SK-N-SH treated with all-trans-retinoic acid at 6 μM for 48 hours (cell line): ENCODE results near the gene LILRA6.
"Not testable (repeated sequence)": the region's sequence is repeated elsewhere in the genome, so short reads cannot be mapped to it uniquely, and the experiment has no call there.

Experiments used
- ATAC-seq: fragments of 200-7000 bp; cut with Tn5 transposase; 3 replicates; pipeline ENCODE4 v1.9.1; 2020; ENCODE audit warnings: mild to moderate bottlenecking, moderate library complexity
- ARNTL ChIP-seq: fragments of 450-650 bp; formaldehyde crosslinking; IDR thresholded peaks from 2 replicates; pipeline ENCODE4 v1.5.0; 2020; ENCODE audit warnings: low read depth, mild to moderate bottlenecking, moderate library complexity, borderline replicate concordance
- BACH2 ChIP-seq: fragments of 250-450 bp; sonication (Bioruptor Pico); IDR thresholded peaks from 2 replicates; pipeline ENCODE4 v1.9.0; 2021; ENCODE audit warnings: mild to moderate bottlenecking, borderline replicate concordance
- CSDC2 ChIP-seq: fragments of 250-450 bp; sonication (Bioruptor Pico); IDR thresholded peaks from 2 replicates; pipeline ENCODE4 v1.5.0; 2020; ENCODE audit warnings: mild to moderate bottlenecking, moderate library complexity
- ESRRG ChIP-seq: fragments of 250-450 bp; sonication (Bioruptor Pico); IDR thresholded peaks from 2 replicates; pipeline ENCODE4 v1.6.1; 2021; ENCODE audit warnings: mild to moderate bottlenecking
- GLIS3 ChIP-seq: fragments of 250-450 bp; sonication (Bioruptor Pico); IDR thresholded peaks from 2 replicates; pipeline ENCODE4 v1.5.0; 2020; ENCODE audit warnings: mild to moderate bottlenecking, moderate library complexity
- ISL1 ChIP-seq: fragments of 250-450 bp; sonication (Bioruptor Pico); IDR thresholded peaks from 2 replicates; pipeline ENCODE4 v2.1.2; 2022; ENCODE audit warnings: mild to moderate bottlenecking, moderate library complexity
- OSR1 ChIP-seq: fragments of 250-450 bp; sonication (Bioruptor Pico); IDR thresholded peaks from 2 replicates; pipeline ENCODE4 v1.8.0; 2022; ENCODE audit warnings: moderate library complexity, mild to moderate bottlenecking, inconsistent platforms
- PPARA ChIP-seq: fragments of 250-450 bp; sonication (Bioruptor Pico); IDR thresholded peaks from 2 replicates; pipeline ENCODE4 v1.5.0; 2020; ENCODE audit warnings: mild to moderate bottlenecking, borderline replicate concordance
- RARB ChIP-seq: fragments of 250-450 bp; sonication (Bioruptor Pico); IDR thresholded peaks from 2 replicates; pipeline ENCODE4 v1.8.0; 2021; ENCODE audit warnings: mild to moderate bottlenecking, moderate library complexity
- SNAI2 ChIP-seq: fragments of 250-450 bp; sonication (Bioruptor Pico); IDR thresholded peaks from 2 replicates; pipeline ENCODE4 v1.5.0; 2020; ENCODE audit warnings: mild to moderate bottlenecking, moderate library complexity
- TCF4 ChIP-seq: fragments of 250-450 bp; sonication (Bioruptor Pico); IDR thresholded peaks from 2 replicates; pipeline ENCODE4 v1.8.0; 2021; ENCODE audit warnings: mild to moderate bottlenecking, moderate library complexity, borderline replicate concordance
- TOX ChIP-seq: fragments of 250-450 bp; sonication (Bioruptor Pico); IDR thresholded peaks from 2 replicates; pipeline ENCODE4 v1.8.0; 2021; ENCODE audit warnings: mild to moderate bottlenecking, moderate library complexity, borderline replicate concordance
- ZC3H10 ChIP-seq: fragments of 250-450 bp; sonication (Bioruptor Pico); IDR thresholded peaks from 2 replicates; pipeline ENCODE4 v1.5.1; 2021; ENCODE audit warnings: mild to moderate bottlenecking, moderate library complexity
- ZFP3 ChIP-seq: fragments of 250-450 bp; sonication (Bioruptor Pico); IDR thresholded peaks from 2 replicates; pipeline ENCODE4 v1.5.0; 2020; ENCODE audit warnings: mild to moderate bottlenecking, moderate library complexity
- ZFP30 ChIP-seq: fragments of 450-650 bp; formaldehyde crosslinking; IDR thresholded peaks from 2 replicates; pipeline ENCODE4 v1.5.0; 2022; ENCODE audit warnings: mild to moderate bottlenecking, moderate library complexity
- ZNF565 ChIP-seq: fragments of 450-650 bp; formaldehyde crosslinking; conservative IDR thresholded peaks from 2 replicates; pipeline ENCODE4 v1.5.0; 2020; ENCODE audit warnings: low read depth, mild to moderate bottlenecking, moderate library complexity
- ZNF70 ChIP-seq: fragments of 450-650 bp; formaldehyde crosslinking; IDR thresholded peaks from 2 replicates; pipeline ENCODE4 v1.5.0; 2020; ENCODE audit warnings: mild to moderate bottlenecking, moderate library complexity
- ZNF8 ChIP-seq: fragments of 450-650 bp; formaldehyde crosslinking; IDR thresholded peaks from 2 replicates; pipeline ENCODE4 v1.5.0; 2020; ENCODE audit warnings: mild to moderate bottlenecking, moderate library complexity
- TF ChIP-seq, protein P1 (sequence below): fragments of 250-450 bp; sonication (Bioruptor Pico); IDR thresholded peaks from 2 replicates; pipeline ENCODE4 v1.5.1; 2020; ENCODE audit warnings: low read depth, mild to moderate bottlenecking, moderate library complexity
- TF ChIP-seq, protein P2 (sequence below): fragments of 250-450 bp; sonication (Bioruptor Pico); IDR thresholded peaks from 2 replicates; pipeline ENCODE4 v1.5.1; 2021; ENCODE audit warnings: mild to moderate bottlenecking, moderate library complexity
- TF ChIP-seq, protein P3 (sequence below): fragments of 250-450 bp; sonication (Bioruptor Pico); IDR thresholded peaks from 2 replicates; pipeline ENCODE4 v1.5.0; 2020; ENCODE audit warnings: mild to moderate bottlenecking, moderate library complexity
- TF ChIP-seq, protein P4 (sequence below): fragments of 250-450 bp; sonication (Bioruptor Pico); IDR thresholded peaks from 2 replicates; pipeline ENCODE4 v1.8.0; 2020; ENCODE audit warnings: mild to moderate bottlenecking, moderate library complexity, borderline replicate concordance

LILRA6 gene

DNA sequence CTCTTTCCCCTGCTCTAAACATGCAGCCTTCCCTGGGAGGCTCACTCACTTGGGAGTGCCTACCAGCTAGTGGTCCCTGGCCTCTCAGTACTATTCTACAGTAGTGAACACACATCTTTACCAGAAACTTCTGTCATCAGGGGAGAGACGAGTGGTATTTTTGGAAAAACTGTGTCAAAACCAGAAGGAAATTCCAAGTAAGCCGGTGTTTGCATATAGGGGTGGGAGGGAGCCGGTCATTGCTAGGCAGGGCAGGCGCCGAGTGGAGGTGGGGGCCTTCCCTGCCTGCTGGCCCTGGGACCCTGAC is 35.0 kb downstream of the LILRA6 start:
- no peak for ATAC-seq
- TF ChIP-seq ZNF565 (CRISPR knock-in tag): no peak
- no peak for TF ChIP-seq ZNF70 (CRISPR knock-in tag)
- TF ChIP-seq ARNTL (CRISPR knock-in tag): no peak
- no peak for TF ChIP-seq BACH2 (CRISPR knock-in tag)
- no peak for TF ChIP-seq TOX
- TF ChIP-seq, protein P1, sequence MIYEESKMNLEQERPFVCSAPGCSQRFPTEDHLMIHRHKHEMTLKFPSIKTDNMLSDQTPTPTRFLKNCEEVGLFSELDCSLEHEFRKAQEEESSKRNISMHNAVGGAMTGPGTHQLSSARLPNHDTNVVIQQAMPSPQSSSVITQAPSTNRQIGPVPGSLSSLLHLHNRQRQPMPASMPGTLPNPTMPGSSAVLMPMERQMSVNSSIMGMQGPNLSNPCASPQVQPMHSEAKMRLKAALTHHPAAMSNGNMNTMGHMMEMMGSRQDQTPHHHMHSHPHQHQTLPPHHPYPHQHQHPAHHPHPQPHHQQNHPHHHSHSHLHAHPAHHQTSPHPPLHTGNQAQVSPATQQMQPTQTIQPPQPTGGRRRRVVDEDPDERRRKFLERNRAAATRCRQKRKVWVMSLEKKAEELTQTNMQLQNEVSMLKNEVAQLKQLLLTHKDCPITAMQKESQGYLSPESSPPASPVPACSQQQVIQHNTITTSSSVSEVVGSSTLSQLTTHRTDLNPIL: no peak
- TF ChIP-seq SNAI2 (CRISPR knock-in tag): no peak
- no peak for TF ChIP-seq ESRRG
- no peak for TF ChIP-seq GLIS3 (CRISPR knock-in tag)
- no peak for TF ChIP-seq ZFP30 (CRISPR knock-in tag)
- no peak for TF ChIP-seq OSR1 (CRISPR knock-in tag)
- TF ChIP-seq CSDC2 (CRISPR knock-in tag): no peak
- TF ChIP-seq, protein P2, sequence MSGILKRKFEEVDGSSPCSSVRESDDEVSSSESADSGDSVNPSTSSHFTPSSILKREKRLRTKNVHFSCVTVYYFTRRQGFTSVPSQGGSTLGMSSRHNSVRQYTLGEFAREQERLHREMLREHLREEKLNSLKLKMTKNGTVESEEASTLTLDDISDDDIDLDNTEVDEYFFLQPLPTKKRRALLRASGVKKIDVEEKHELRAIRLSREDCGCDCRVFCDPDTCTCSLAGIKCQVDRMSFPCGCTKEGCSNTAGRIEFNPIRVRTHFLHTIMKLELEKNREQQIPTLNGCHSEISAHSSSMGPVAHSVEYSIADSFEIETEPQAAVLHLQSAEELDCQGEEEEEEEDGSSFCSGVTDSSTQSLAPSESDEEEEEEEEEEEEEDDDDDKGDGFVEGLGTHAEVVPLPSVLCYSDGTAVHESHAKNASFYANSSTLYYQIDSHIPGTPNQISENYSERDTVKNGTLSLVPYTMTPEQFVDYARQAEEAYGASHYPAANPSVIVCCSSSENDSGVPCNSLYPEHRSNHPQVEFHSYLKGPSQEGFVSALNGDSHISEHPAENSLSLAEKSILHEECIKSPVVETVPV (CRISPR knock-in tag): no peak
- TF ChIP-seq, protein P3, sequence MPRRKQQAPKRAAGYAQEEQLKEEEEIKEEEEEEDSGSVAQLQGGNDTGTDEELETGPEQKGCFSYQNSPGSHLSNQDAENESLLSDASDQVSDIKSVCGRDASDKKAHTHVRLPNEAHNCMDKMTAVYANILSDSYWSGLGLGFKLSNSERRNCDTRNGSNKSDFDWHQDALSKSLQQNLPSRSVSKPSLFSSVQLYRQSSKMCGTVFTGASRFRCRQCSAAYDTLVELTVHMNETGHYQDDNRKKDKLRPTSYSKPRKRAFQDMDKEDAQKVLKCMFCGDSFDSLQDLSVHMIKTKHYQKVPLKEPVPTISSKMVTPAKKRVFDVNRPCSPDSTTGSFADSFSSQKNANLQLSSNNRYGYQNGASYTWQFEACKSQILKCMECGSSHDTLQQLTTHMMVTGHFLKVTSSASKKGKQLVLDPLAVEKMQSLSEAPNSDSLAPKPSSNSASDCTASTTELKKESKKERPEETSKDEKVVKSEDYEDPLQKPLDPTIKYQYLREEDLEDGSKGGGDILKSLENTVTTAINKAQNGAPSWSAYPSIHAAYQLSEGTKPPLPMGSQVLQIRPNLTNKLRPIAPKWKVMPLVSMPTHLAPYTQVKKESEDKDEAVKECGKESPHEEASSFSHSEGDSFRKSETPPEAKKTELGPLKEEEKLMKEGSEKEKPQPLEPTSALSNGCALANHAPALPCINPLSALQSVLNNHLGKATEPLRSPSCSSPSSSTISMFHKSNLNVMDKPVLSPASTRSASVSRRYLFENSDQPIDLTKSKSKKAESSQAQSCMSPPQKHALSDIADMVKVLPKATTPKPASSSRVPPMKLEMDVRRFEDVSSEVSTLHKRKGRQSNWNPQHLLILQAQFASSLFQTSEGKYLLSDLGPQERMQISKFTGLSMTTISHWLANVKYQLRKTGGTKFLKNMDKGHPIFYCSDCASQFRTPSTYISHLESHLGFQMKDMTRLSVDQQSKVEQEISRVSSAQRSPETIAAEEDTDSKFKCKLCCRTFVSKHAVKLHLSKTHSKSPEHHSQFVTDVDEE (CRISPR knock-in tag): no peak
- no peak for TF ChIP-seq ZC3H10
- TF ChIP-seq, protein P4, sequence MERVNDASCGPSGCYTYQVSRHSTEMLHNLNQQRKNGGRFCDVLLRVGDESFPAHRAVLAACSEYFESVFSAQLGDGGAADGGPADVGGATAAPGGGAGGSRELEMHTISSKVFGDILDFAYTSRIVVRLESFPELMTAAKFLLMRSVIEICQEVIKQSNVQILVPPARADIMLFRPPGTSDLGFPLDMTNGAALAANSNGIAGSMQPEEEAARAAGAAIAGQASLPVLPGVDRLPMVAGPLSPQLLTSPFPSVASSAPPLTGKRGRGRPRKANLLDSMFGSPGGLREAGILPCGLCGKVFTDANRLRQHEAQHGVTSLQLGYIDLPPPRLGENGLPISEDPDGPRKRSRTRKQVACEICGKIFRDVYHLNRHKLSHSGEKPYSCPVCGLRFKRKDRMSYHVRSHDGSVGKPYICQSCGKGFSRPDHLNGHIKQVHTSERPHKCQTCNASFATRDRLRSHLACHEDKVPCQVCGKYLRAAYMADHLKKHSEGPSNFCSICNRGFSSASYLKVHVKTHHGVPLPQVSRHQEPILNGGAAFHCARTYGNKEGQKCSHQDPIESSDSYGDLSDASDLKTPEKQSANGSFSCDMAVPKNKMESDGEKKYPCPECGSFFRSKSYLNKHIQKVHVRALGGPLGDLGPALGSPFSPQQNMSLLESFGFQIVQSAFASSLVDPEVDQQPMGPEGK: no peak
- TF ChIP-seq RARB: no peak

DNA sequence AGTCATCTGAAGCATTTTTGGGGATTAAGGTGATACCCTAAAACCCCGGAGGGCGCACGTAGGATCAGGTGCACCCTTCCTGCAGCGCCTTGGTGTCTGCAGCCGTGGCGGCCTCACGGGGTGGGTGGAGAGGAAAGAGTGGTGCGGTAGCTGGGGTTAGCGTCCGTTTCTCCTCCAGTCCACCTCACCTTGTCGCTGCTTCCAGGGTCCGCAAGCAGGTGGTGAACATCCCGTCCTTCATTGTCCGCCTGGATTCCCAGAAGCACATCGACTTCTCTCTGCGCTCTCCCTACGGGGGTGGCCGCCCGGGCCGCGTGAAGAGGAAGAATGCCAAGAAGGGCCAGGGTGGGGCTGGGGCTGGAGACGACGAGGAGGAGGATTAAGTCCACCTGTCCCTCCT is 35.4 kb downstream of the LILRA6 start:
- ATAC-seq: not testable (repeated sequence)

DNA sequence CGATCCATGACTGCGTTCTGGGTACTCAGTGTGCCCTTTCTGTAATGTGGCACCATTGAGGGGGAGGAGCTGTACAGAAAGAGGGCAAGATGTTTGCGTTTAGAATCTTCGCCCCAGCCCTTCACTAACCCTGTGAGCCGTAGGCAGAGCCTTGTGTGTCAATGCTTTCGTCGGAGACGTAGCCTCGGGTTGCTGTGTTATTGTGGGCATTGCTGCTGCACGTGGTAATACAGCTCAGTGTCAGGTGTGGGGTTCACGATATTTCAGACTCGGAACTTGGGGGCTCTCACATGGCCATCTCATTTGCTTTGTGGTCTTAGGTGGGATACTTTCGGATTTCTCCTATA is 35.8 kb downstream of the LILRA6 start:
- ATAC-seq: no peak
- TF ChIP-seq ZNF565 (CRISPR knock-in tag) (no peak), ZC3H10 (no peak), RARB (no peak), ISL1 (CRISPR knock-in tag) (no peak), PPARA (CRISPR knock-in tag) (no peak), CSDC2 (CRISPR knock-in tag) (no peak), BACH2 (CRISPR knock-in tag) (no peak), OSR1 (CRISPR knock-in tag) (no peak), ARNTL (CRISPR knock-in tag) (no peak), SNAI2 (CRISPR knock-in tag) (no peak), ZFP30 (CRISPR knock-in tag) (no peak), ZFP3 (no peak), ZNF70 (CRISPR knock-in tag) (no peak), ZNF8 (no peak), TCF4 (no peak), GLIS3 (CRISPR knock-in tag) (no peak)
- TF ChIP-seq, protein P1: no peak
- TF ChIP-seq, protein P2 (CRISPR knock-in tag): no peak
- TF ChIP-seq, protein P3 (CRISPR knock-in tag): no peak
